PC-3 (cell line): ENCODE measurements around the gene AMPD3. TPM values are rescaled to one million over a fixed set of nuclear protein-coding genes. Genes with fewer than 3 reads are reported as not detected.

Source experiments
- ATAC-seq: fragments of 200-7000 bp; cut with Tn5 transposase; 2 replicates; pipeline ENCODE4 v1.9.1; 2020; ENCODE audit warnings: mild to moderate bottlenecking, moderate library complexity
- Bru-seq: library from RNA; stranded (reverse); fragments of 400-500 nt; gene quantifications from one replicate; lab custom pipeline; 2021; lab: Mats Ljungman, UMichigan
- BruChase-seq, 2 experiments: library from RNA; stranded (reverse); fragments of 400-500 nt; gene quantifications; one replicate each; lab custom pipeline; 2021; lab: Mats Ljungman, UMichigan
- BruUV-seq: library from RNA; stranded (reverse); fragments of 400-500 nt; replicated peaks from 2 replicates; lab custom pipeline; 2021; lab: Mats Ljungman, UMichigan
- CTCF ChIA-PET: fragments of 300-600 bp; sonication (Branson Sonifier 250); formaldehyde crosslinking; loops from one replicate; lab custom pipeline; 2022; ENCODE audit warnings: antibody characterized with exemption; lab: Charles Lee
- POLR2A ChIA-PET: fragments of 300-600 bp; sonication (Branson Sonifier 250); formaldehyde crosslinking; loops from one replicate; lab custom pipeline; 2022; ENCODE audit warnings: antibody characterized with exemption; ENCODE audit not compliant: unreplicated experiment; lab: Charles Lee
- DNase-seq: peaks from one replicate; pipeline ENCODE4 v3.0.0-alpha.2; 2015
- H2AFZ ChIP-seq: fragments of 300-600 bp; sonication (generic); 2 replicates; pipeline ENCODE4 v1.6.0; 2016; ENCODE audit warnings: antibody characterized with exemption, low read length
- H3F3A ChIP-seq: fragments of 300-600 bp; sonication (generic); one replicate; pipeline ENCODE4 v1.6.0; 2017; ENCODE audit warnings: antibody characterized with exemption, low read length, control low read depth, mild to moderate bottlenecking; ENCODE audit not compliant: unreplicated experiment
- H3K27ac ChIP-seq: fragments of 300-600 bp; sonication (generic); 2 replicates; pipeline ENCODE4 v1.5.1; 2016; ENCODE audit warnings: mild to moderate bottlenecking, low read length
- H3K27me3 ChIP-seq: fragments of 300-600 bp; sonication (generic); 2 replicates; pipeline ENCODE4 v1.6.1; 2016; ENCODE audit warnings: low read length, mixed read lengths
- H3K36me3 ChIP-seq: fragments of 300-600 bp; sonication (generic); 2 replicates; pipeline ENCODE4 v1.6.1; 2016; ENCODE audit warnings: low read depth, mixed run types, low read length, mixed read lengths
- H3K4me1 ChIP-seq: fragments of 300-600 bp; sonication (generic); 2 replicates; pipeline ENCODE4 v1.5.1; 2016; ENCODE audit warnings: low read length; ENCODE audit not compliant: insufficient read depth
- H3K4me2 ChIP-seq: fragments of 300-600 bp; sonication (generic); 2 replicates; pipeline ENCODE4 v1.6.0; 2016; ENCODE audit warnings: low read length
- H3K4me3 ChIP-seq: fragments of 300-600 bp; sonication (generic); 2 replicates; pipeline ENCODE4 v1.5.1; 2016; ENCODE audit warnings: mild to moderate bottlenecking, low read length, mixed read lengths
- H3K79me2 ChIP-seq: fragments of 300-600 bp; sonication (generic); 2 replicates; pipeline ENCODE4 v1.6.1; 2017; ENCODE audit warnings: low read length, mixed read lengths
- H3K9ac ChIP-seq: fragments of 300-600 bp; sonication (generic); 2 replicates; pipeline ENCODE4 v1.6.0; 2016; ENCODE audit warnings: mild to moderate bottlenecking, low read length
- H3K9me2 ChIP-seq: fragments of 300-600 bp; sonication (generic); replicated peaks from 2 replicates; pipeline ENCODE4 v1.6.1; 2016; ENCODE audit warnings: mixed run types, low read length, mixed read lengths
- H3K9me3 ChIP-seq: fragments of 300-600 bp; sonication (generic); 2 replicates; pipeline ENCODE4 v1.6.1; 2016; ENCODE audit warnings: low read length, mixed read lengths
- H4K20me1 ChIP-seq: fragments of 300-600 bp; sonication (generic); 2 replicates; pipeline ENCODE4 v1.6.1; 2016; ENCODE audit warnings: low read length, mixed read lengths
- CTCF ChIP-seq: fragments of 300-600 bp; sonication (generic); conservative IDR thresholded peaks from 2 replicates; pipeline ENCODE4 v1.5.1; 2017; ENCODE audit warnings: antibody characterized with exemption, low read depth, mild to moderate bottlenecking, low read length
- EZH2 ChIP-seq: fragments of 300-600 bp; sonication (generic); IDR thresholded peaks from one replicate; pipeline ENCODE4 v1.6.1; 2017; ENCODE audit warnings: antibody characterized with exemption, mild to moderate bottlenecking, low read length; ENCODE audit not compliant: unreplicated experiment
- EZH2phosphoT487 ChIP-seq: fragments of 300-600 bp; sonication (generic); IDR thresholded peaks from 2 replicates; pipeline ENCODE4 v1.6.1; 2018; ENCODE audit warnings: mild to moderate bottlenecking, antibody characterized with exemption, low read length, borderline replicate concordance
- intact Hi-C: fragments of 100-400 bp; cut with micrococcal nuclease; formaldehyde crosslinking; loops from 2 replicates; pipeline ENCODE4 v1.9.0; 2023
- long read RNA-seq: library from polyadenylated mRNA; unstranded; transcript quantifications from one replicate; pipeline ENCODE4 v2.0.0, GENCODE V29; 2021; ENCODE audit not compliant: unreplicated experiment
- total RNA-seq: library from RNA; depleted of rRNA; stranded (reverse); fragments of >200 nt; gene quantifications from 2 replicates; pipeline ENCODE4 v1.2.3, GENCODE V29; 2014; rRNA removed

The AMPD3 gene
- 11.8 and 16.5 TPM in 2 replicates for total RNA-seq
- Bru-seq, nascent RNA, result percentile 73 among the genes with signal in this experiment
- percentile 71 among the genes with signal in this experiment for BruChase-seq, experiment 1, labeled RNA remaining after a 6-hour chase
- percentile 71 among the genes with signal in this experiment for BruChase-seq, experiment 2, labeled RNA remaining after a 2-hour chase
- long read RNA-seq, partial matches to known transcripts, result 9 of 14 reads
- long read RNA-seq, other reads (novel, unspliced or antisense), result 4 of 14 reads

DNA sequence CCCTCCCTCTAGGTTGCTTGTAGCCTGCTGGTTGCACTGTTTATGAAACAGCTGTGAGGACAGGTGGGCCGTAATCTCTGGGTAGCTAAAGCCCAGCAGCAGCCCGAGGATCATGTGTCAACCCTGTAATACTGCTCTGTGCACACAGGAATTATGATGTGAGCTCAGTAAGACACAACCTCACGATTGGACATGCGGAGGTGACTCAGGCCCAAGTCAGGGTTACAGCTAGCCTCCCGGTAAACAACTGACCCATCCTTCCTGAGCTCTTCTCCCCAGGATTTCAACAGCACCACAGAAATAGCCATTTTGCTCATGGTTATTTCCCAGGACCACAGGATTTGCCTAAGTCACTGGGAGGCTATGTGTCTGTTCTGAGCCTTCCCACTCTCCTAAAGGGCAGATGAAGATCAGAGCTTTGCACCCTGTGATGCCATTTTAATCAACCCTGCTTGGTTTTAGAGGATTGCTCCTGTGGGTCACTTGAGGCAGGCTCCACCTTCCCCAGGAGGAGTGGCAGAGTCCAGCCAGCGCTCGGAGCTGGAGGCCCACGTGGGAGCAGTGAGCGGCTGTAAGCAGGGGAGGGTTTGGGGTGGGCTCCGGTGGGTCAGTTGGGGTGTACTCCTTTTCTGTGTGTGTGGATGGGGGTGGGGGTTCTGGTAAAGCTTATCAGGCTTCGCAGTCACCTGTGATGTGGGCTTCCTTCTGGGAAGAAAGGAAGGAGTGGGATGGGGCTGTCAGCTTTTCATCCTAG is at the start of gene AMPD3:
Gene AMPD3, plus strand, starts transcription at position 387 of the 754 bp plus-strand sequence. CDS start 6,256 bp downstream, outside the sequence.
- Histone ChIP-seq H3K27me3 (no peaks in the 10 kb centered on the region), H4K20me1 (peaks cover 8% of the 10 kb centered on the region; the same call in 1 of the 2 replicates), H2AFZ (peak within 1 kb of the TSS; percentile 58), H3K36me3 (no peaks in the 10 kb centered on the region), H3F3A (peaks cover 3% of the 10 kb centered on the region), H3K4me3 (peak within 1 kb of the TSS; percentile 74), H3K9me3 (no peaks in the 10 kb centered on the region), H3K9me2 (no peaks in the 10 kb centered on the region), H3K9ac (peak within 1 kb of the TSS; percentile 81), H3K4me1 (peaks cover 50% of the 10 kb centered on the region), H3K27ac (peak within 1 kb of the TSS; percentile 96), H3K4me2 (peak within 1 kb of the TSS; percentile 95), H3K79me2 (peaks cover 55% of the 10 kb centered on the region)
- POLR2A ChIA-PET, result interaction anchor here (0.5 to 1.8 kb wide), 4 partner anchors 36 to 146 kb away, joined by 3 to 8 read pairs (median 4); no protein-coding TSS in a partner anchor
- BruUV-seq, result TSS peak; percentile 85
- DNase-seq (peak; percentile 93), ATAC-seq (peak; percentile 80)
- CTCF ChIA-PET, result interaction anchor here (0.6 to 1.7 kb wide), 5 partner anchors 36 to 841 kb away, joined by 3 to 10 read pairs (median 4); partner anchors contain the start of gene RNF141
- intact Hi-C loops, result loop anchor here (1.0 to 2.0 kb wide), 3 partner anchors 22 to 48 kb away; no protein-coding TSS in a partner anchor
- no peak for TF ChIP-seq EZH2

DNA sequence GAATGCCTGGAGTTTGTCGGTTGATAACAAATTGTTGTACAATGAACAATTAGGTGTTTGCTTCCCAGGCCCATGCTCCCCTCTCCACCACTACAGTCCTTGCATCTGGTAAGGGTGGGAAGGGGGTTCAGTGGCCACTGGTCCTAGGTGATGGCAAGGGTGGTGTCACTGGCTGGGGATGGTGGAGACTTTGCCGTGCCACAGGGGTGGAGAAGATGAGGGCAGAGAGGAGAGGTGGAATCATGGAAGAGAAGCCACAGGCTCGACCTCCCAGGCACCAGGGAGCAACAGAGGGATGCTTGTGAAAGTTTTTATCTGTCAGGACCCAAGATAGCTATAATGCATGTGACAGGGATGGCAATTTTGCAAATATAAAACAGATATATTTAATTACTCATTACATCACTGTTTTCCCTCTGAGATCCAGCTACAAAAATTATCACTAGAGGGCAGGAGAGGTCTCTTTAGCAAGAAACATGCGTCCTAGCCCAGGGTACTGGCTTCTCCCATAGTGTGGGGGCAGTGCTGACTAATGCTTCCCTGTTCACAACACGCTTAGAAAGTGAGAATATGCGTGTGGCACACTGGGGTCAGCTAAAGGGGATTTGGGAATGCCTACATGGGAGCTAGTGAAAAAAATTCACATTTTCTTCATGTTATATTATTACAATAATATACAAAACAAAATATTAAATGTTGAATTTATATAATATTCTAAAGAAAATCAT is 49.0 kb upstream of the AMPD3 start:
- ChIA-PET CTCF (interaction anchor here (0.6 to 1.0 kb wide), 3 partner anchors 49 to 248 kb away, joined by 3 read pairs; partner anchors contain the start of genes AMPD3 and RNF141), POLR2A (interaction anchor here (0.5 kb wide), 1 partner anchor 409 kb away, joined by 3 read pairs; no protein-coding TSS in a partner anchor)
- intact Hi-C loops, result loop anchor here (2.0 to 5.0 kb wide), 5 partner anchors 31 to 109 kb away; partner anchors contain the start of gene AMPD3
- Histone ChIP-seq H3K4me2 (no peak overlapping the region), H3K9me2 (no peaks in the 10 kb centered on the region), H2AFZ (no peak overlapping the region), H3K79me2 (no peaks in the 10 kb centered on the region), H4K20me1 (no peaks in the 10 kb centered on the region), H3K9me3 (no peaks in the 10 kb centered on the region), H3K4me3 (no peak overlapping the region), H3K4me1 (peaks cover 20% of the 10 kb centered on the region), H3F3A (peaks cover 3% of the 10 kb centered on the region), H3K27me3 (no peaks in the 10 kb centered on the region), H3K27ac (no peak overlapping the region), H3K36me3 (no peaks in the 10 kb centered on the region), H3K9ac (no peak overlapping the region)
- TF ChIP-seq CTCF (peak; percentile 70), EZH2phosphoT487 (no peak), EZH2 (no peak)
- ATAC-seq (peak; percentile 41), DNase-seq (peak; percentile 87)
- BruUV-seq, result no TSS peak
